ENCODE measurements around the gene PRRC2C. TPM values are rescaled to one million over a fixed set of nuclear protein-coding genes. Genes with fewer than 3 reads are reported as not detected.

PRRC2C gene
- total RNA-seq, 1 donor from 2014 or later = 45.8 TPM

- Histone ChIP-seq H3K4me1 (peaks cover 4% of the 10 kb centered on the region), H3K4me3 (no peak overlapping the region), H3K36me3 (peaks cover 96% of the 10 kb centered on the region), H3K27ac (replicated peaks) (no peak overlapping the region), H3K27me3 (ENCODE audit: low read depth) (no peaks in the 10 kb centered on the region), H3K9me3 (replicated peaks) (no peaks in the 10 kb centered on the region)
- intact Hi-C loops (cut with micrococcal nuclease) = no loop called here
- no peak for DNase-seq
- TF ChIP-seq CTCF (IDR thresholded peaks at IDR 0.05; ENCODE audit: borderline replicate concordance) = no peak
Observed at GRCh38 chr1:171566467-171566866, 81.1 kb downstream of the PRRC2C start.

- no peaks in the 10 kb centered on the region for H3K4me1 ChIP-seq
- no peaks in the 10 kb centered on the region for H3K27me3 ChIP-seq (ENCODE audit: low read depth)
- intact Hi-C loops (cut with micrococcal nuclease) = no loop called here
- no peak for DNase-seq
- H3K27ac ChIP-seq (replicated peaks) = no peak overlapping the region
- H3K36me3 ChIP-seq = peaks cover 79% of the 10 kb centered on the region
- H3K9me3 ChIP-seq (replicated peaks) = no peaks in the 10 kb centered on the region
- H3K4me3 ChIP-seq = no peak overlapping the region
- no peak for TF ChIP-seq CTCF (IDR thresholded peaks at IDR 0.05; ENCODE audit: borderline replicate concordance)
Observed at GRCh38 chr1:171570295-171570694, 85.0 kb downstream of the PRRC2C start.

- no peak for TF ChIP-seq CTCF (IDR thresholded peaks at IDR 0.05; ENCODE audit: borderline replicate concordance)
- intact Hi-C loops (cut with micrococcal nuclease) = no loop called here
- peaks cover 84% of the 10 kb centered on the region for H3K36me3 ChIP-seq
Observed at GRCh38 chr1:171576144-171576543, 90.8 kb downstream of the PRRC2C start.

GRCh38 chr1:171581226-171581625 is 95.9 kb downstream of the PRRC2C start:
- H3K27ac ChIP-seq (replicated peaks) = no peak overlapping the region
- no peak for TF ChIP-seq CTCF (IDR thresholded peaks at IDR 0.05; ENCODE audit: borderline replicate concordance)

More at GRCh38 chr1:171576144-171576543, 90.8 kb downstream of the PRRC2C start:
- DNase-seq = no peak
- no peaks in the 10 kb centered on the region for H3K9me3 ChIP-seq (replicated peaks)
- H3K27me3 ChIP-seq (ENCODE audit: low read depth) = no peaks in the 10 kb centered on the region
- no peak overlapping the region for H3K27ac ChIP-seq (replicated peaks)
- H3K4me3 ChIP-seq = no peak overlapping the region
- no peaks in the 10 kb centered on the region for H3K4me1 ChIP-seq

GRCh38 chr1:171581766-171582165 is 96.4 kb downstream of the PRRC2C start:
- intact Hi-C loops (cut with micrococcal nuclease) = loop anchor here (10.0 kb wide), 1 partner anchor 57 kb away; no protein-coding TSS in a partner anchor
- TF ChIP-seq CTCF (IDR thresholded peaks at IDR 0.05; ENCODE audit: borderline replicate concordance) = no peak

More at GRCh38 chr1:171581226-171581625, 95.9 kb downstream of the PRRC2C start:
- intact Hi-C loops (cut with micrococcal nuclease) = loop anchor here (10.0 kb wide), 1 partner anchor 56 kb away; no protein-coding TSS in a partner anchor
- no peak for DNase-seq
- Histone ChIP-seq H3K9me3 (replicated peaks) (no peaks in the 10 kb centered on the region), H3K4me3 (no peak overlapping the region), H3K4me1 (no peaks in the 10 kb centered on the region), H3K27me3 (ENCODE audit: low read depth) (no peaks in the 10 kb centered on the region), H3K36me3 (peaks cover 100% of the 10 kb centered on the region)

More at GRCh38 chr1:171581766-171582165, 96.4 kb downstream of the PRRC2C start:
- Histone ChIP-seq H3K27me3 (ENCODE audit: low read depth) (no peaks in the 10 kb centered on the region), H3K9me3 (replicated peaks) (no peaks in the 10 kb centered on the region), H3K4me3 (no peak overlapping the region), H3K4me1 (no peaks in the 10 kb centered on the region), H3K36me3 (peaks cover 98% of the 10 kb centered on the region), H3K27ac (replicated peaks) (no peak overlapping the region)
- no peak for DNase-seq
